Measurements from ENCODE around the gene TAS2R8.
"Not testable (repeated sequence)": the region's sequence is repeated elsewhere in the genome, so short reads cannot be mapped to it uniquely, and the experiment has no call there.

TAS2R8 gene
- 0 to 0.08 (median 0) reads per million in 4 donors for total RNA-seq

GRCh38 chr12:10807186-10807585, at the start of gene TAS2R8:
TAS2R8 (minus strand) TSS chr12:10807286; CDS start chr12:10806980, 306 bp downstream.
- DNase-seq = no peak

- no peak for DNase-seq
These were observed 48.7 kb upstream of the TAS2R8 start for GRCh38 chr12:10855807-10856206.

- no peak for DNase-seq
These were observed 46.7 kb upstream of the TAS2R8 start for GRCh38 chr12:10853776-10854175.

- no peak for DNase-seq
These were observed 44.3 kb upstream of the TAS2R8 start for GRCh38 chr12:10851243-10851858.

- peak in 1 of 5 donors; percentile 73 for DNase-seq
These were observed 42.4 kb upstream of the TAS2R8 start, which contains the start of gene PRR4 for GRCh38 chr12:10849425-10849878. PRR4 (minus strand) TSS chr12:10849475; CDS start chr12:10849437, 38 bp downstream.

GRCh38 chr12:10847744-10848143, 40.7 kb upstream of the TAS2R8 start:
- no peak for DNase-seq

- DNase-seq = no peak
These were observed 35.8 kb upstream of the TAS2R8 start for GRCh38 chr12:10842862-10843261.

- DNase-seq = no peak
These were observed 31.4 kb upstream of the TAS2R8 start for GRCh38 chr12:10838461-10838860.

- no peak for DNase-seq
These were observed 22.9 kb upstream of the TAS2R8 start for GRCh38 chr12:10829994-10830393.

- no peak for DNase-seq
These were observed 19.2 kb upstream of the TAS2R8 start, which contains the start of gene TAS2R10 for GRCh38 chr12:10826258-10826657. TAS2R10 (minus strand) TSS chr12:10826358; CDS start chr12:10826269, 89 bp downstream.

GRCh38 chr12:10824957-10825356, 17.9 kb upstream of the TAS2R8 start:
- DNase-seq = no peak

GRCh38 chr12:10811883-10812536, 4.9 kb upstream of the TAS2R8 start:
- no peak for DNase-seq

GRCh38 chr12:10810068-10810467, 3.0 kb upstream of the TAS2R8 start, which contains the start of gene TAS2R9:
TAS2R9 (minus strand) TSS chr12:10810168; CDS start chr12:10810075, 93 bp downstream.
- DNase-seq = no peak

- DNase-seq = no peak
These were observed 4.5 kb downstream of the TAS2R8 start, which contains the start of gene TAS2R7 for GRCh38 chr12:10802587-10802986. TAS2R7 (minus strand) TSS chr12:10802627; CDS start chr12:10802570, 57 bp downstream.

GRCh38 chr12:10801741-10802140, 5.3 kb downstream of the TAS2R8 start:
- no peak for DNase-seq

- no peak for DNase-seq
These were observed 12.9 kb downstream of the TAS2R8 start for GRCh38 chr12:10794222-10794621.

GRCh38 chr12:10791769-10792168, 15.3 kb downstream of the TAS2R8 start:
- DNase-seq = not testable (repeated sequence)

GRCh38 chr12:10783252-10783651, 23.8 kb downstream of the TAS2R8 start:
- no peak for DNase-seq

GRCh38 chr12:10779103-10779502, 28.0 kb downstream of the TAS2R8 start:
- DNase-seq = no peak

- peak in 1 of 5 donors; percentile 2 for DNase-seq
These were observed 35.9 kb downstream of the TAS2R8 start for GRCh38 chr12:10771132-10771733.

- no peak for DNase-seq
These were observed 47.4 kb downstream of the TAS2R8 start for GRCh38 chr12:10759657-10760056.

- DNase-seq = no peak
These were observed 50.9 kb downstream of the TAS2R8 start for GRCh38 chr12:10756194-10756593.
